Hepatocyte (in vitro differentiated cells): ENCODE data around the gene CFAP65.

Experiments
- EZH2 ChIP-seq: fragments of 200-600 bp; sonication (generic); IDR thresholded peaks from 2 replicates; pipeline ENCODE4 v1.6.1; 2016; ENCODE audit warnings: antibody characterized with exemption, mild to moderate bottlenecking, borderline replicate concordance
- EZH2phosphoT487 ChIP-seq: fragments of 200-600 bp; sonication (generic); IDR thresholded peaks from one replicate; pipeline ENCODE4 v1.6.1; 2018; ENCODE audit warnings: antibody characterized with exemption, mild to moderate bottlenecking, low read depth, moderate library complexity; ENCODE audit not compliant: unreplicated experiment, severe bottlenecking
- TF ChIP-seq, protein P1 (sequence below): fragments of 200-600 bp; sonication (generic); IDR thresholded peaks from 2 replicates; pipeline ENCODE4 v1.5.1; 2016; ENCODE audit warnings: antibody characterized with exemption, mild to moderate bottlenecking; ENCODE audit not compliant: poor library complexity

- TF ChIP-seq EZH2phosphoT487: no peak
- TF ChIP-seq, protein P1, sequence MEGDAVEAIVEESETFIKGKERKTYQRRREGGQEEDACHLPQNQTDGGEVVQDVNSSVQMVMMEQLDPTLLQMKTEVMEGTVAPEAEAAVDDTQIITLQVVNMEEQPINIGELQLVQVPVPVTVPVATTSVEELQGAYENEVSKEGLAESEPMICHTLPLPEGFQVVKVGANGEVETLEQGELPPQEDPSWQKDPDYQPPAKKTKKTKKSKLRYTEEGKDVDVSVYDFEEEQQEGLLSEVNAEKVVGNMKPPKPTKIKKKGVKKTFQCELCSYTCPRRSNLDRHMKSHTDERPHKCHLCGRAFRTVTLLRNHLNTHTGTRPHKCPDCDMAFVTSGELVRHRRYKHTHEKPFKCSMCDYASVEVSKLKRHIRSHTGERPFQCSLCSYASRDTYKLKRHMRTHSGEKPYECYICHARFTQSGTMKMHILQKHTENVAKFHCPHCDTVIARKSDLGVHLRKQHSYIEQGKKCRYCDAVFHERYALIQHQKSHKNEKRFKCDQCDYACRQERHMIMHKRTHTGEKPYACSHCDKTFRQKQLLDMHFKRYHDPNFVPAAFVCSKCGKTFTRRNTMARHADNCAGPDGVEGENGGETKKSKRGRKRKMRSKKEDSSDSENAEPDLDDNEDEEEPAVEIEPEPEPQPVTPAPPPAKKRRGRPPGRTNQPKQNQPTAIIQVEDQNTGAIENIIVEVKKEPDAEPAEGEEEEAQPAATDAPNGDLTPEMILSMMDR: no peak
- TF ChIP-seq EZH2: no peak
Observed at GRCh38 chr2:218959141-218959731, 82.1 kb downstream of the CFAP65 start, which contains the start of gene CDK5R2.
